GM12878 (cell line): ENCODE data around the gene LRRC26. TPM values are rescaled to one million over a fixed set of nuclear protein-coding genes. Genes with fewer than 3 reads are reported as not detected.
A peak's percentile ranks its signal among the peaks of the same experiment; 100 is the strongest.

ENCODE experiments used
- ATAC-seq: fragments of 200-7000 bp; cut with Tn5 transposase; 3 replicates; pipeline ENCODE4 v1.9.1; 2020; ENCODE audit warnings: mild to moderate bottlenecking, moderate library complexity
- BruUV-seq: library from RNA; stranded (reverse); fragments of 400-500 nt; replicated peaks from 2 replicates; lab custom pipeline; 2021; lab: Mats Ljungman, UMichigan
- CTCF ChIA-PET: fragments of 300-600 bp; sonication (Branson Sonifier 250); formaldehyde crosslinking; extraction: SDS; loops from one replicate; lab custom pipeline; 2021; ENCODE audit warnings: inconsistent platforms; lab: Yijun Ruan, JAX
- POLR2A ChIA-PET: fragments of 350-600 bp; formaldehyde crosslinking; extraction: SDS; loops from one replicate; lab custom pipeline; 2021; ENCODE audit warnings: inconsistent platforms; lab: Charles Lee
- RAD21 ChIA-PET: fragments of 300-600 bp; sonication (Branson Sonifier 250); formaldehyde crosslinking; loops from one replicate; lab custom pipeline; 2023; ENCODE audit warnings: antibody characterized with exemption; ENCODE audit not compliant: unreplicated experiment; lab: Charles Lee
- SMC1A ChIA-PET: fragments of 300-600 bp; sonication (Branson Sonifier 250); formaldehyde crosslinking; loops from one replicate; lab custom pipeline; 2023; ENCODE audit not compliant: unreplicated experiment, uncharacterized antibody; lab: Charles Lee
- DNase-seq: peaks from one replicate; pipeline ENCODE4 v3.0.0-alpha.2; 2011; ENCODE audit warnings: low read depth, low spot score
- FAIRE-seq: peaks from 3 replicates; lab custom pipeline; 2011; peaks lifted over from hg19 to GRCh38; lab: Jason Lieb, UNC
- H2AFZ ChIP-seq: 2 replicates; pipeline ENCODE4 v1.6.0; 2011; ENCODE audit warnings: low read depth, low read length, control low read depth; ENCODE audit not compliant: control insufficient read depth
- H3K27ac ChIP-seq: 2 replicates; pipeline ENCODE4 v1.5.1; 2011; ENCODE audit warnings: control low read depth; ENCODE audit not compliant: control insufficient read depth, insufficient read depth
- H3K27me3 ChIP-seq, 2 experiments: replicated peaks in 1 of 2; 2 replicates each; pipeline versions ENCODE4 v1.6.0 to v1.6.1; 2011; ENCODE audit warnings: low read length in 1 of 2; ENCODE audit not compliant: control insufficient read depth in 2 of 2, insufficient read depth in 2 of 2
- H3K36me3 ChIP-seq, 2 experiments: 2 replicates each; pipeline ENCODE4 v1.5.1; 2011; ENCODE audit warnings: low read length in 1 of 2; ENCODE audit not compliant: control insufficient read depth in 2 of 2, insufficient read depth in 2 of 2
- H3K4me1 ChIP-seq: 2 replicates; pipeline ENCODE4 v1.6.1; 2011; ENCODE audit warnings: mild to moderate bottlenecking, low read length, moderate library complexity, mixed read lengths; ENCODE audit not compliant: control insufficient read depth, insufficient read depth
- H3K4me2 ChIP-seq: 2 replicates; pipeline ENCODE4 v1.6.0; 2011; ENCODE audit warnings: control low read depth; ENCODE audit not compliant: control insufficient read depth, insufficient read depth
- H3K4me3 ChIP-seq: fragments of 200-600 bp; sonication (generic); 2 replicates; pipeline ENCODE4 v1.5.1; 2016
- H3K79me2 ChIP-seq: 2 replicates; pipeline ENCODE4 v1.6.0; 2011; ENCODE audit warnings: low read length; ENCODE audit not compliant: control insufficient read depth, insufficient read depth
- H3K9ac ChIP-seq: 2 replicates; pipeline ENCODE4 v1.8.0; 2011; ENCODE audit warnings: low read length, control low read depth, mixed read lengths; ENCODE audit not compliant: control insufficient read depth, insufficient read depth
- H3K9me3 ChIP-seq: replicated peaks from 3 replicates; pipeline ENCODE4 v1.5.1; 2011; ENCODE audit warnings: mild to moderate bottlenecking, low read length; ENCODE audit not compliant: control insufficient read depth, insufficient read depth
- H4K20me1 ChIP-seq: 2 replicates; pipeline ENCODE4 v1.6.0; 2011; ENCODE audit not compliant: control insufficient read depth, insufficient read depth
- CREM ChIP-seq: IDR thresholded peaks from 2 replicates; pipeline ENCODE4 v1.6.1; 2014; ENCODE audit warnings: antibody characterized with exemption, low read depth
- E4F1 ChIP-seq: fragments of 450-650 bp; IDR thresholded peaks from 2 replicates; pipeline ENCODE4 v1.6.1; 2018; ENCODE audit warnings: borderline replicate concordance, mild to moderate bottlenecking; ENCODE audit not compliant: partially characterized antibody
- HCFC1 ChIP-seq: fragments of 150-350 bp; IDR thresholded peaks from 2 replicates; pipeline ENCODE4 v1.6.1; 2014; ENCODE audit warnings: low read length
- IRF3 ChIP-seq: fragments of 450-650 bp; IDR thresholded peaks from 2 replicates; pipeline ENCODE4 v1.6.1; 2014; ENCODE audit warnings: mild to moderate bottlenecking
- IRF4 ChIP-seq: IDR thresholded peaks from 2 replicates; pipeline ENCODE4 v1.6.1; 2011; ENCODE audit warnings: low read depth, low read length
- MAX ChIP-seq: IDR thresholded peaks from 2 replicates; pipeline ENCODE4 v1.6.1; 2012; ENCODE audit warnings: low read depth, low read length, improper control_type of control experiment
- MXI1 ChIP-seq: fragments of 150-350 bp; IDR thresholded peaks from 2 replicates; pipeline ENCODE4 v1.6.1; 2011; ENCODE audit warnings: low read depth, mild to moderate bottlenecking, inconsistent platforms, low read length, improper control_type of control experiment
- PAX5 ChIP-seq: IDR thresholded peaks from 2 replicates; pipeline ENCODE4 v1.6.1; 2011; ENCODE audit warnings: low read depth, low read length, borderline replicate concordance
- SMARCA5 ChIP-seq: fragments of 450-650 bp; IDR thresholded peaks from 2 replicates; pipeline ENCODE4 v1.6.1; 2017; ENCODE audit warnings: mild to moderate bottlenecking
- SREBF2 ChIP-seq: IDR thresholded peaks from 2 replicates; pipeline ENCODE4 v1.6.1; 2012; ENCODE audit warnings: mild to moderate bottlenecking, low read length
- TBL1XR1 ChIP-seq: IDR thresholded peaks from 2 replicates; pipeline ENCODE4 v1.6.1; 2012; ENCODE audit warnings: low read depth, low read length, improper control_type of control experiment
- WRNIP1 ChIP-seq: IDR thresholded peaks from 2 replicates; pipeline ENCODE4 v1.6.1; 2011; ENCODE audit warnings: low read depth, low read length, improper control_type of control experiment, borderline replicate concordance
- YY1 ChIP-seq: IDR thresholded peaks from 2 replicates; pipeline ENCODE4 v1.6.1; 2011; ENCODE audit warnings: low read depth, mild to moderate bottlenecking, low read length
- ZNF207 ChIP-seq: fragments of 450-650 bp; IDR thresholded peaks from 2 replicates; pipeline ENCODE4 v1.6.1; 2014; ENCODE audit warnings: antibody characterized with exemption, mild to moderate bottlenecking, borderline replicate concordance
- ZNF687 ChIP-seq: fragments of 450-650 bp; IDR thresholded peaks from 2 replicates; pipeline ENCODE4 v1.6.1; 2017; ENCODE audit warnings: mild to moderate bottlenecking, moderate library complexity
- WGBS: methylation state at CpG from one replicate; pipeline ENCODE4 v1.1.6; 2016; ENCODE audit warnings: low lambda C conversion rate; ENCODE audit not compliant: insufficient replicate concordance, insufficient coverage; ENCODE audit errors: missing lambda C conversion rate; 5-methylcytosine and 5-hydroxymethylcytosine counted together
- in situ Hi-C: fragments of 300-500 bp; cut with MboI; formaldehyde crosslinking; loops from 9 replicates; pipeline ENCODE4 v1.14.3; 2018; ENCODE audit warnings: mixed read lengths
- intact Hi-C: fragments of 100-400 bp; cut with micrococcal nuclease; formaldehyde crosslinking; loops from one replicate; pipeline ENCODE4 v1.14.2; 2022; ENCODE audit not compliant: unreplicated experiment
- polyA plus RNA-seq, 11 experiments: library from polyadenylated mRNA; depleted of rRNA in 4 of 11; unstranded in 6 of 11; stranded (reverse) in 5 of 11; fragments of >200 nt; fragmentation: Nextera tagmentation in 4 of 11; fragmentation: Illumina TruSeq in 1 of 11; extraction: Ambion mirVana in 4 of 11; extraction: Trizol in 1 of 11; gene quantifications; 1 replicate in 1 of 11; 2 replicates in 10 of 11; pipeline versions ENCODE4 v1.2.1 to v1.2.3, GENCODE V29; 2011 to 2016; ENCODE audit warnings: inconsistent platforms in 2 of 11, missing spikeins in 2 of 11, low read depth in 1 of 11
- total RNA-seq, 4 experiments: library from RNA; depleted of rRNA in 3 of 4; stranded (reverse); fragments of >200 nt in 3 of 4; fragmentation: Illumina TruSeq in 1 of 4; extraction: Trizol in 1 of 4; gene quantifications; 2 replicates each; pipeline versions ENCODE4 v1.2.1 to v1.2.3, GENCODE V29; 2013 to 2021

LRRC26 gene
- total and polyA plus RNA-seq, 10 of the 15 experiments (the other 5 are each of a cell fraction or from before 2014, with no cell fraction given), result 0.29 to 0.91 (median 0.64) TPM; not detected in 5

GRCh38 chr9:137176302-137177182, 6.7 kb upstream of the LRRC26 start:
- Histone ChIP-seq H3K9me3 (no peaks in the 10 kb centered on the region), H3K79me2 (no peaks in the 10 kb centered on the region), H3K36me3 (peaks cover 0 to 9% of the 10 kb centered on the region in 2 experiments; a peak in 3 of 4 replicates), H3K9ac (no peak overlapping the region), H4K20me1 (no peaks in the 10 kb centered on the region), H3K27me3 (no peaks in the 10 kb centered on the region), H3K4me3 (no peak overlapping the region), H3K4me2 (no peak overlapping the region), H2AFZ (no peak overlapping the region), H3K4me1 (no peaks in the 10 kb centered on the region), H3K27ac (no peak overlapping the region)
- in situ Hi-C loops, result no loop called here
- ChIA-PET CTCF (interaction anchor here (0.8 to 2.4 kb wide), 5 partner anchors 12 to 81 kb away, joined by 4 to 13 read pairs (median 4); partner anchors contain the start of genes ANAPC2 and SSNA1), RAD21 (interaction anchor here (0.9 kb wide), 1 partner anchor 26 kb away, joined by 4 read pairs; no protein-coding TSS in a partner anchor), SMC1A (interaction anchor here (1.0 kb wide), 1 partner anchor 48 kb away, joined by 3 read pairs; no protein-coding TSS in a partner anchor), POLR2A (interaction anchor here (2.1 kb wide), 1 partner anchor 26 kb away, joined by 9 read pairs; no protein-coding TSS in a partner anchor)
- ATAC-seq, result peak; percentile 80
- no TSS peak for BruUV-seq
- WGBS, result 64% methylated on average over 17 of the region's 17 CpGs
- FAIRE-seq, result peak; percentile 72
- DNase-seq, result no peak
- intact Hi-C loops, result no loop called here
- no peak for TF ChIP-seq MXI1
- no peak for TF ChIP-seq SMARCA5
- 0 out of 2 replicates have a peak, but pooled peaks have one; percentile 19 for TF ChIP-seq IRF4
- no peak for TF ChIP-seq CREM
- no peak for TF ChIP-seq ZNF207
- no peak for TF ChIP-seq WRNIP1
- TF ChIP-seq E4F1, result no peak
- TF ChIP-seq ZNF687, result no peak
- no peak for TF ChIP-seq HCFC1
- no peak for TF ChIP-seq PAX5
- TF ChIP-seq YY1, result 0 out of 2 replicates have a peak, but pooled peaks have one; percentile 19
- no peak for TF ChIP-seq MAX
- no peak for TF ChIP-seq IRF3
- no peak for TF ChIP-seq TBL1XR1
- TF ChIP-seq SREBF2, result no peak
